Urinary bladder (tissue), 4 donors: ENCODE data around the gene SEC14L2. TPM values are rescaled to one million over a fixed set of nuclear protein-coding genes. Genes with fewer than 3 reads are reported as not detected.

Experiments
- DNase-seq: peaks from one replicate; pipeline ENCODE4 v3.0.0-alpha.2; 2015; ENCODE audit errors: extremely low spot score
- H3K27ac ChIP-seq: one replicate; pipeline ENCODE4 v1.5.1; 2013; ENCODE audit warnings: low read depth, mild to moderate bottlenecking, moderate library complexity
- H3K36me3 ChIP-seq: one replicate; pipeline ENCODE4 v1.6.1; 2013; ENCODE audit warnings: mild to moderate bottlenecking, moderate library complexity; ENCODE audit not compliant: insufficient read depth
- H3K4me1 ChIP-seq: one replicate; pipeline ENCODE4 v1.6.1; 2013; ENCODE audit warnings: mild to moderate bottlenecking, moderate library complexity; ENCODE audit not compliant: insufficient read depth
- H3K4me3 ChIP-seq: one replicate; pipeline ENCODE4 v1.5.1; 2013; ENCODE audit warnings: low read depth, low read length
- WGBS: extraction: QIAGEN DNeasy Blood & Tissue Kit; methylation state at CpG from one replicate; pipeline ENCODE4 v1.1.7; 2013; 5-methylcytosine and 5-hydroxymethylcytosine counted together
- polyA plus RNA-seq: library from polyadenylated mRNA; stranded (reverse); fragments of 200-250 nt; gene quantifications from one replicate; pipeline ENCODE4 v1.2.3, GENCODE V29; 2013
- total RNA-seq: library from RNA; depleted of rRNA; stranded (reverse); fragments of >200 nt; gene quantifications from one replicate; pipeline ENCODE4 v1.2.3, GENCODE V29; 2014
- donor health status: healthy with polysubstance abuse.
- donor health status: healthy.

The SEC14L2 gene
- 6.2 TPM for total RNA-seq
- 11.0 TPM for polyA plus RNA-seq

GRCh38 chr22:30396871-30397655 lies at the start of gene SEC14L2:
Gene SEC14L2 (plus strand): TSS chr22:30397018. CDS start chr22:30397117, 99 bp downstream.
- H3K4me3 ChIP-seq: peak within 1 kb of the TSS; percentile 60
- no peaks in the 10 kb centered on the region for H3K36me3 ChIP-seq
- DNase-seq: no peak
- H3K4me1 ChIP-seq: no peaks in the 10 kb centered on the region
- H3K27ac ChIP-seq: no peak within 1 kb of the TSS
- WGBS: under 1% methylated on average over 56 of the region's 56 CpGs

DNA sequence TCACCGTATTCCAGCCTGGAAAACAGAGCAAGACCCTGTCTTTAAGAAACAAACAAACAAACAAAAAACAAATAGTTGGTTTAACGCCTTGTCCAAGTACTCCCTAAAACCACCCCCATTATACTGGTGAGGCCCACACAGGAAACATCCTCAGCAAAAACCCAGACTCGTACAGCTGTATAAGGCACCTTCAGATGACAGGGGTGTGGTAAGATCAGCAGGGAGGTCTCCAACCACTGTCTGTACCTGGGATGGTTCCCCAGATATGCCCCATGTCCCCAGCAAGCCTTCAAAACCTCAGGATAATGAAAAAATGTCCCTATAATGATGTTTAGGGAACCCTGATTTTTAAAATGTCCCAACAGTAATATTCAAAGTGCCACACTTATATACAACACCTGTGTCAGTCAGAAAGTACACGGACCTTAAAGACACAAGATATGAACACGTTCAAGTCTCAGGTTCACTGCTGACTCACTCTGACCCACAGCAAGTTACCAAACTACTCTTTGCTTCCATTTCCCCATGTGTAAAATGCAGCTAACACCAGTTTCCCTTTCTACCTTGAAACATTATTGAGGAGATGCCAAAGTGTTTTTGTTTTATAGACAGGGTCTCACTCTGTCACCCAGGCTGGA lies 49.4 kb upstream of the SEC14L2 start:
- 70% methylated on average over 5 of the region's 5 CpGs for WGBS
- Histone ChIP-seq H3K4me3 (no peak overlapping the region), H3K4me1 (no peaks in the 10 kb centered on the region), H3K27ac (no peak overlapping the region), H3K36me3 (peaks cover 9% of the 10 kb centered on the region)
- DNase-seq: no peak

- peaks cover 12% of the 10 kb centered on the region for H3K36me3 ChIP-seq
Measured at GRCh38 chr22:30348404-30348803, 48.4 kb upstream of the SEC14L2 start.

DNA sequence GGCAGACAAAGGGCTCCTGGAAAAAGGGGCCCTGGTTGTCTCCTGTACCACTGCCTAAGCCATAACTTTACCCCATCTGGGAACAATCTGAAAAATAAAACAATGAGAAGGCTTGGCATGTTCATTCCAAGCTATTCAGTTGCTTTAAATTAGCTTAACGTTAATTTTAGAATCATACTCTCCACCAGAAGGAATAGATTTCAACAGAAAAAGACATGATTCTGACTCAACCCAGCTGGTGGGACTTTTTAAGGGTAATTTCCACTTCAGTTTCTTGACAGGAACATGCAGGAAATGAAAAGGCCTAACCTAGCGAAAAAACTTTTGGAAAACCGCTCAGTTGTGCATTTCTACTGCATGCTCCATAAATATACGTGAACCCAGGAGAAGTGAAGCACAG lies 48.0 kb upstream of the SEC14L2 start:
- Histone ChIP-seq H3K36me3 (peaks cover 12% of the 10 kb centered on the region), H3K4me1 (no peaks in the 10 kb centered on the region), H3K4me3 (no peak overlapping the region), H3K27ac (no peak overlapping the region)
- WGBS: 70% methylated on average over 4 of the region's 4 CpGs
- DNase-seq: no peak

More at GRCh38 chr22:30348404-30348803, 48.4 kb upstream of the SEC14L2 start:
- WGBS: 81% methylated on average over 4 of the region's 4 CpGs
- Histone ChIP-seq H3K4me1 (no peaks in the 10 kb centered on the region), H3K4me3 (no peak overlapping the region), H3K27ac (no peak overlapping the region)
- DNase-seq: no peak

DNA sequence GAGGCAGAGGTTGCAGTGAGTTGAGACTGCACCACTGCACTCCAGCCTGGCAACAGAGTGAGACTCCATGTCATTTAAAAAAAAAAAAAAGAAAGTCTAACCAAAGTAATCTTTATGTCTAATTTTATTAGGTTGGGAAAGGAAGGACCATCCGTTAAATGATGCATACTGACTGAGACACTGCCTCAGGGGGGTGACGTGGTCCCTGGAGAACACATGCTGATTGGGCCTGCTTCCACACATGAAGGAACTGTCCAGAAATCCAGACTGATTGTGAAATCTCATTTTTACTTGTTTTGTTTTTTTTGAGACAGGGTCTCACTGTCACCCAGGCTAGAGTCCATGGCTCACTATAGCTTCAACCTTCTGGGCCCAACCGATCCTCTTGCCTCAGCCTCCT lies 45.6 kb upstream of the SEC14L2 start:
- H3K4me3 ChIP-seq: no peak overlapping the region
- WGBS: 82% methylated on average over 3 of the region's 3 CpGs
- no peak overlapping the region for H3K27ac ChIP-seq
- H3K36me3 ChIP-seq: peaks cover 8% of the 10 kb centered on the region
- DNase-seq: no peak
- H3K4me1 ChIP-seq: peaks cover 5% of the 10 kb centered on the region

GRCh38 chr22:30354644-30355043 lies 42.2 kb upstream of the SEC14L2 start:
- H3K27ac ChIP-seq: no peak overlapping the region
- 69% methylated on average over 5 of the region's 5 CpGs for WGBS
- H3K4me1 ChIP-seq: peaks cover 5% of the 10 kb centered on the region
- DNase-seq: no peak
- H3K36me3 ChIP-seq: peaks cover 8% of the 10 kb centered on the region
- no peak overlapping the region for H3K4me3 ChIP-seq

GRCh38 chr22:30356449-30357235 lies 40.2 kb upstream of the SEC14L2 start, which contains the start of the genes CCDC157 and SF3A1:
Gene CCDC157 (plus strand): TSS chr22:30357007. CDS start chr22:30366001, 8,994 bp downstream.
Gene SF3A1 (minus strand): TSS chr22:30356894. CDS start chr22:30356792, 102 bp downstream.
- Histone ChIP-seq H3K4me1 (peaks cover 5% of the 10 kb centered on the region), H3K4me3 (peak within 1 kb of the TSS; percentile 83), H3K36me3 (peaks cover 8% of the 10 kb centered on the region), H3K27ac (peak within 1 kb of the TSS; percentile 99)
- peak; percentile 73 for DNase-seq
- under 1% methylated on average over 91 of the region's 91 CpGs for WGBS

- Histone ChIP-seq H3K27ac (no peak overlapping the region), H3K4me3 (peak overlapping the region; percentile 83), H3K4me1 (peaks cover 5% of the 10 kb centered on the region), H3K36me3 (peaks cover 4% of the 10 kb centered on the region)
- DNase-seq: peak; percentile 17
- WGBS: 5% methylated on average over 9 of the region's 9 CpGs
Measured at GRCh38 chr22:30357236-30357570, 39.6 kb upstream of the SEC14L2 start.

- DNase-seq: no peak
- Histone ChIP-seq H3K4me1 (peaks cover 5% of the 10 kb centered on the region), H3K36me3 (no peaks in the 10 kb centered on the region), H3K4me3 (no peak overlapping the region), H3K27ac (no peak overlapping the region)
- 45% methylated on average over 22 of the region's 22 CpGs for WGBS
Measured at GRCh38 chr22:30357650-30358215, 39.1 kb upstream of the SEC14L2 start.

- Histone ChIP-seq H3K4me3 (no peak overlapping the region), H3K36me3 (no peaks in the 10 kb centered on the region), H3K4me1 (peaks cover 5% of the 10 kb centered on the region), H3K27ac (no peak overlapping the region)
- no peak for DNase-seq
- 93% methylated on average over 6 of the region's 6 CpGs for WGBS
Measured at GRCh38 chr22:30358541-30358940, 38.3 kb upstream of the SEC14L2 start.

DNA sequence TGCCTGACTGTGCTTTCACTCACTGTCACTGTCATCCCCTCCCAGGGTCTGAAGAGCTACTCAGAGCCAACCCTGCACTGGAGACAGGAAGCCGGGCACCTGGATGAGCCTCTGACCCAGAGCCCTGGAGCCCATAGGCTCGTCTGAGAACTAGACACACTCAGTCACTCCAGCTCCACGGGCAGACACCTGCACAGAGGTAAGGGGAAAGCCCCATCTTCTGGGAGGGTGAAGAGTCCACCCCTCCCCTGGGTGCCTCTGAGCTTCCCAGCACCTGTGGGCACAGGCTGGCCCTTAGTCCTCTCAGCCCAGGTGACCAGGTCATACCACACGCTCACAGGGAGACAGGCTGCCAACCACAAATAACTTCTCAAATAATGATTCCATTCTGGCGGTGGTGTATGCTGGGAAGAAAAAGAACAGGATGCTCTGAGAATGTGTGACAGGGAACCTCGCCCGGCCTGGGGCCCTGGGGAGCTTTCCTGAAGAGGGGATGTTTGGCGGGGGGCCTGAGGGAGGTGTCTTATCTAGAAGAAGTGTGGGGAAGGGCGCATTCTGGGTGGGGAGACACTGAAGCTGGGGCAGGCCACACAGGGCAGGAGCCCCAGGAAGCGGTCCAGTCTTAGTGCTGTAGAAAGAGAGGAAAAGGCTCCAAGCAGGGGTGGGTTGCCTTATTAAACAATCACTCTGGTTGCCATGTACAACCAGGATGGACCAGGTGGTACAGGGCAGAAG lies 34.7 kb upstream of the SEC14L2 start:
- DNase-seq: no peak
- no peak overlapping the region for H3K4me3 ChIP-seq
- H3K27ac ChIP-seq: no peak overlapping the region
- H3K36me3 ChIP-seq: no peaks in the 10 kb centered on the region
- no peaks in the 10 kb centered on the region for H3K4me1 ChIP-seq
- 85% methylated on average over 10 of the region's 10 CpGs for WGBS

GRCh38 chr22:30362651-30363281 lies 34.1 kb upstream of the SEC14L2 start:
- Histone ChIP-seq H3K4me3 (no peak overlapping the region), H3K27ac (no peak overlapping the region), H3K36me3 (no peaks in the 10 kb centered on the region), H3K4me1 (no peaks in the 10 kb centered on the region)
- 79% methylated on average over 7 of the region's 7 CpGs for WGBS
- no peak for DNase-seq
